Liver (tissue), 9 donors: Measurements from ENCODE around the gene GLRA3. TPM values are rescaled to one million over a fixed set of nuclear protein-coding genes. Genes with fewer than 3 reads are reported as not detected.

Source experiments
- DNase-seq: peaks from one replicate; pipeline ENCODE4 v3.0.0-alpha.2; 2017; ENCODE audit warnings: low spot score
- H3K27ac ChIP-seq, 2 donors: one replicate each; pipeline ENCODE4 v1.7.0; 2013; ENCODE audit warnings: inconsistent platforms in 2 of 2, low read length in 2 of 2, control low read depth in 1 of 2, low read depth in 1 of 2, mild to moderate bottlenecking in 1 of 2
- H3K27me3 ChIP-seq, 4 donors: one replicate each; pipeline versions ENCODE4 v1.6.1 to v1.7.0; 2013; ENCODE audit warnings: low read length in 3 of 4, inconsistent platforms in 1 of 4, mild to moderate bottlenecking in 1 of 4, moderate library complexity in 1 of 4; ENCODE audit not compliant: control insufficient read depth in 4 of 4, insufficient read depth in 4 of 4
- H3K36me3 ChIP-seq, 4 donors: one replicate each; pipeline versions ENCODE4 v1.6.1 to v1.7.0; 2013; ENCODE audit warnings: low read length in 3 of 4, mild to moderate bottlenecking in 3 of 4, low read depth in 1 of 4, moderate library complexity in 1 of 4; ENCODE audit not compliant: control insufficient read depth in 4 of 4, insufficient read depth in 3 of 4
- H3K4me1 ChIP-seq, 4 donors: one replicate each; pipeline versions ENCODE4 v1.6.1 to v1.7.0; 2013; ENCODE audit warnings: low read length in 3 of 4, mild to moderate bottlenecking in 3 of 4, moderate library complexity in 1 of 4; ENCODE audit not compliant: control insufficient read depth in 4 of 4, insufficient read depth in 4 of 4
- H3K4me3 ChIP-seq, 3 donors: one replicate each; pipeline versions ENCODE4 v1.6.1 to v1.7.0; 2013; ENCODE audit warnings: low read length in 3 of 3, control low read depth in 1 of 3, low read depth in 1 of 3, mild to moderate bottlenecking in 1 of 3
- H3K9ac ChIP-seq, 2 donors: one replicate each; pipeline ENCODE4 v1.7.0; 2013; ENCODE audit warnings: low read length in 2 of 2, mild to moderate bottlenecking in 2 of 2, moderate library complexity in 2 of 2, control low read depth in 1 of 2, low read depth in 1 of 2
- H3K9me3 ChIP-seq, 4 donors: one replicate each; pipeline versions ENCODE4 v1.6.1 to v1.7.0; 2013; ENCODE audit warnings: low read length in 3 of 4; ENCODE audit not compliant: control insufficient read depth in 4 of 4
- ATF3 ChIP-seq: IDR thresholded peaks from 2 replicates; pipeline ENCODE4 v1.6.1; 2016; ENCODE audit warnings: antibody characterized with exemption
- EGR1 ChIP-seq, 2 donors: IDR thresholded peaks; 2 replicates each; pipeline ENCODE4 v1.6.1; 2016 to 2018; ENCODE audit warnings: antibody characterized with exemption in 2 of 2, low read depth in 2 of 2
- FOXA1 ChIP-seq: IDR thresholded peaks from 2 replicates; pipeline ENCODE4 v1.6.1; 2016; ENCODE audit warnings: antibody characterized with exemption
- FOXA2 ChIP-seq: IDR thresholded peaks from 2 replicates; pipeline ENCODE4 v1.6.1; 2016; ENCODE audit warnings: antibody characterized with exemption
- GABPA ChIP-seq, 2 donors: IDR thresholded peaks in 1 of 2; conservative IDR thresholded peaks in 1 of 2; 2 replicates each; pipeline ENCODE4 v1.6.1; 2016; ENCODE audit warnings: antibody characterized with exemption in 2 of 2, mild to moderate bottlenecking in 1 of 2, moderate library complexity in 1 of 2
- HNF4A ChIP-seq, 2 donors: conservative IDR thresholded peaks; 2 replicates each; pipeline ENCODE4 v1.6.1; 2016; ENCODE audit warnings: antibody characterized with exemption in 2 of 2, mild to moderate bottlenecking in 2 of 2
- HNF4G ChIP-seq: IDR thresholded peaks from 2 replicates; pipeline ENCODE4 v1.6.1; 2016; ENCODE audit warnings: antibody characterized with exemption
- JUND ChIP-seq, 2 donors: IDR thresholded peaks; 2 replicates each; pipeline ENCODE4 v1.6.1; 2016; ENCODE audit warnings: antibody characterized with exemption in 2 of 2
- NR2F2 ChIP-seq: IDR thresholded peaks from 2 replicates; pipeline ENCODE4 v1.6.1; 2016; ENCODE audit warnings: antibody characterized with exemption
- RAD21 ChIP-seq, 2 donors: IDR thresholded peaks; 2 replicates each; pipeline ENCODE4 v1.6.1; 2016; ENCODE audit warnings: antibody characterized with exemption in 2 of 2, mild to moderate bottlenecking in 2 of 2
- RXRA ChIP-seq, 2 donors: IDR thresholded peaks; 2 replicates each; pipeline ENCODE4 v1.6.1; 2017 to 2018; ENCODE audit warnings: antibody characterized with exemption in 2 of 2, mild to moderate bottlenecking in 1 of 2
- SP1 ChIP-seq: IDR thresholded peaks from 2 replicates; pipeline ENCODE4 v1.6.1; 2018; ENCODE audit warnings: antibody characterized with exemption, mild to moderate bottlenecking
- TAF1 ChIP-seq: conservative IDR thresholded peaks from 2 replicates; pipeline ENCODE4 v1.6.1; 2016; ENCODE audit warnings: antibody characterized with exemption, mild to moderate bottlenecking
- YY1 ChIP-seq: IDR thresholded peaks from 2 replicates; pipeline ENCODE4 v1.6.1; 2016; ENCODE audit warnings: antibody characterized with exemption, mild to moderate bottlenecking
- ZBTB33 ChIP-seq: IDR thresholded peaks from 2 replicates; pipeline ENCODE4 v1.6.1; 2016; ENCODE audit warnings: antibody characterized with exemption
- WGBS: extraction: QIAGEN DNeasy Blood & Tissue Kit; methylation state at CpG from one replicate; pipeline ENCODE4 v1.1.7; 2013; 5-methylcytosine and 5-hydroxymethylcytosine counted together
- polyA plus RNA-seq, 2 donors: library from polyadenylated mRNA; stranded (reverse) in 1 of 2; unstranded in 1 of 2; fragments of 200-250 nt in 1 of 2; fragments of >200 nt in 1 of 2; fragmentation: Nextera tagmentation in 1 of 2; extraction: Ambion mirVana in 1 of 2; gene quantifications; one replicate each; pipeline versions ENCODE4 v1.2.1 to v1.2.3, GENCODE V29; 2013 to 2015
- total RNA-seq, 2 donors: library from RNA; depleted of rRNA; stranded (reverse); fragments of >200 nt; gene quantifications; one replicate each; pipeline ENCODE4 v1.2.3, GENCODE V29; 2014
- TF ChIP-seq, protein P1 (sequence below): IDR thresholded peaks from 2 replicates; pipeline ENCODE4 v1.6.1; 2016; ENCODE audit warnings: antibody characterized with exemption
- donor health status: healthy.
- donor health status: healthy.
- donor health status: healthy.
- donor health status: healthy.
- donor health status: healthy.

The GLRA3 gene
- total and polyA plus RNA-seq, 4 donors, result not detected

DNA sequence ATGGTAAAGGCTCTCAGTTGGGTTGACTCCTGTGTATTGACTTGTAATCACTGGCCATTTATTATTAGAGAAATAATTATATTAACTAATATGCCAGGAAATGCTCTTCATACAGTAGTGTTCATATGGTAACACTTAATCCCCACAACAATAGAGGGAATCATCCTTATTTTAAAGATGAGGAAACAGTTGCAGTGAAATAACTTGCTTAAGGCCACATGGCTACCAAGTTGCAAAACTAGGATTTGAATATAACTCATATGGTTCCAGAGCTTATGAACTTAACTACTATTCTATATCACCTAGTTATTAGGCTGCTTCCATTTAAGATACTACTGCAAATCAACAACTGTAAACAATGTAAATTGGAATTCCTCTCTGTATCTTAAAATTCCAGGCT is 163.2 kb downstream of the GLRA3 start:
- DNase-seq, result no peak
- no peak for TF ChIP-seq GABPA (IDR thresholded peaks at IDR 0.05 in 1 of 2, conservative IDR thresholded peaks at IDR 0.05 in 1 of 2)
- no peak for TF ChIP-seq JUND (IDR thresholded peaks at IDR 0.05)
- no peak for TF ChIP-seq YY1
- TF ChIP-seq ZBTB33, result no peak
- TF ChIP-seq SP1, result no peak
- no peak for TF ChIP-seq RXRA (IDR thresholded peaks at IDR 0.05)
- TF ChIP-seq, protein P1, sequence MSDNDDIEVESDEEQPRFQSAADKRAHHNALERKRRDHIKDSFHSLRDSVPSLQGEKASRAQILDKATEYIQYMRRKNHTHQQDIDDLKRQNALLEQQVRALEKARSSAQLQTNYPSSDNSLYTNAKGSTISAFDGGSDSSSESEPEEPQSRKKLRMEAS, result no peak
- H3K9me3 ChIP-seq, result no peaks in the 10 kb centered on the region
- H3K4me3 ChIP-seq, result no peak overlapping the region
- H3K9ac ChIP-seq, result no peak overlapping the region
- H3K4me1 ChIP-seq, result no peaks in the 10 kb centered on the region
- no peak overlapping the region for H3K27ac ChIP-seq
- H3K36me3 ChIP-seq, result no peaks in the 10 kb centered on the region
- H3K27me3 ChIP-seq, result peaks cover 0 to 6% (median 0%) of the 10 kb centered on the region in 4 donors

DNA sequence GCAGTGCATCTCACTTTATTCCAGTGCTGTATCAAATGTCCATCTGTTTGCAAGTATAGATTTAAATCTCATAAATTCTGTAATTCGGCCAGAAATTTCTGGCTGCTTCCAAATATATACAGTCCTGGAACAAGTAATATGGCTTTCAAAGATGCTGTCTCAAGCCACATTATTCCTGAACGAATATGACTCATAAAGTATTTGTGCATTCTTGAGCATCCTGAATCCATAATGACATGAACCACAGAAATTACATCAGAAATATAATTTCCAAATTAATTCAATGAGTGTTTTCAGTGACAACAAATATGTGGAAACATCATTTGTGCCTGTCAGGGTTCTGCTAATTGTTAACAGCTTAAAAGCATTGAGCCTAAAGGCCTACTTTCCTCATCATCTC is 165.8 kb downstream of the GLRA3 start:
- Histone ChIP-seq H3K36me3 (no peaks in the 10 kb centered on the region), H3K4me3 (no peak overlapping the region), H3K27ac (no peak overlapping the region), H3K9ac (no peak overlapping the region), H3K27me3 (peaks cover 0 to 6% (median 0%) of the 10 kb centered on the region in 4 donors), H3K9me3 (no peaks in the 10 kb centered on the region), H3K4me1 (no peaks in the 10 kb centered on the region)
- TF ChIP-seq RXRA (IDR thresholded peaks at IDR 0.05) (no peak), SP1 (no peak), FOXA1 (no peak), HNF4G (no peak), EGR1 (IDR thresholded peaks at IDR 0.05; ENCODE audit: low read depth in 2 of 2) (no peak), YY1 (no peak), GABPA (IDR thresholded peaks at IDR 0.05 in 1 of 2, conservative IDR thresholded peaks at IDR 0.05 in 1 of 2) (no peak)
- TF ChIP-seq, protein P1, result no peak
- WGBS, result 58% methylated on average over 2 of the region's 2 CpGs
- no peak for DNase-seq

- Histone ChIP-seq H3K9ac (no peak overlapping the region), H3K4me3 (no peak overlapping the region), H3K4me1 (no peaks in the 10 kb centered on the region), H3K27me3 (no peaks in the 10 kb centered on the region), H3K27ac (no peak overlapping the region), H3K9me3 (no peaks in the 10 kb centered on the region), H3K36me3 (no peaks in the 10 kb centered on the region)
- no peak for TF ChIP-seq HNF4A (conservative IDR thresholded peaks at IDR 0.05)
- TF ChIP-seq, protein P1, result no peak
- TF ChIP-seq HNF4G, result no peak
- no peak for TF ChIP-seq EGR1 (IDR thresholded peaks at IDR 0.05; ENCODE audit: low read depth in 2 of 2)
- 81% methylated on average over 3 of the region's 3 CpGs for WGBS
- DNase-seq, result no peak
Observed at GRCh38 chr4:174658246-174658645, 170.8 kb downstream of the GLRA3 start.

GRCh38 chr4:174657472-174657871 is 171.6 kb downstream of the GLRA3 start:
- TF ChIP-seq HNF4A (conservative IDR thresholded peaks at IDR 0.05) (no peak), ZBTB33 (no peak), FOXA1 (no peak), ATF3 (no peak), RAD21 (IDR thresholded peaks at IDR 0.05) (no peak), TAF1 (no peak), NR2F2 (no peak), SP1 (no peak), FOXA2 (no peak)
- H3K9me3 ChIP-seq, result no peaks in the 10 kb centered on the region
- WGBS, result 77% methylated on average over 6 of the region's 6 CpGs
- no peak overlapping the region for H3K4me3 ChIP-seq
- H3K4me1 ChIP-seq, result no peaks in the 10 kb centered on the region
- H3K27ac ChIP-seq, result no peak overlapping the region
- H3K9ac ChIP-seq, result no peak overlapping the region
- no peaks in the 10 kb centered on the region for H3K36me3 ChIP-seq
- no peak for DNase-seq
- no peaks in the 10 kb centered on the region for H3K27me3 ChIP-seq
